Ishikawa (cell line): ENCODE data around the gene ZBTB21.

Experiments
- CEBPB ChIP-seq: IDR thresholded peaks from 2 replicates; pipeline ENCODE4 v1.6.1; 2012
- CREB1 ChIP-seq: IDR thresholded peaks from 2 replicates; pipeline ENCODE4 v1.6.1; 2012; ENCODE audit warnings: low read depth
- EGR1 ChIP-seq: IDR thresholded peaks from 2 replicates; pipeline ENCODE4 v1.6.1; 2012
- EP300 ChIP-seq: IDR thresholded peaks from 2 replicates; pipeline ENCODE4 v1.6.1; 2012; ENCODE audit warnings: borderline replicate concordance
- FOXM1 ChIP-seq: IDR thresholded peaks from 2 replicates; pipeline ENCODE4 v1.6.1; 2012; ENCODE audit warnings: low read depth, borderline replicate concordance
- NFIC ChIP-seq: IDR thresholded peaks from 2 replicates; pipeline ENCODE4 v1.6.1; 2012
- RAD21 ChIP-seq: IDR thresholded peaks from 2 replicates; pipeline ENCODE4 v1.6.1; 2012; ENCODE audit warnings: low read depth
- TAF1 ChIP-seq: IDR thresholded peaks from 2 replicates; pipeline ENCODE4 v1.6.1; 2012; ENCODE audit warnings: low read depth, mild to moderate bottlenecking
- TCF12 ChIP-seq: IDR thresholded peaks from 2 replicates; pipeline ENCODE4 v1.6.1; 2012; ENCODE audit warnings: low read depth
- TEAD4 ChIP-seq: IDR thresholded peaks from 2 replicates; pipeline ENCODE4 v1.6.1; 2012
- YY1 ChIP-seq: IDR thresholded peaks from 2 replicates; pipeline ENCODE4 v1.6.1; 2012; ENCODE audit warnings: low read depth
- TF ChIP-seq, protein P1 (sequence below): IDR thresholded peaks from 2 replicates; pipeline ENCODE4 v1.6.1; 2012; ENCODE audit warnings: low read depth, mild to moderate bottlenecking
- TF ChIP-seq, protein P2 (sequence below): IDR thresholded peaks from 2 replicates; pipeline ENCODE4 v1.6.1; 2012
- TF ChIP-seq, protein P3 (sequence below): IDR thresholded peaks from 2 replicates; pipeline ENCODE4 v1.6.1; 2012

DNA sequence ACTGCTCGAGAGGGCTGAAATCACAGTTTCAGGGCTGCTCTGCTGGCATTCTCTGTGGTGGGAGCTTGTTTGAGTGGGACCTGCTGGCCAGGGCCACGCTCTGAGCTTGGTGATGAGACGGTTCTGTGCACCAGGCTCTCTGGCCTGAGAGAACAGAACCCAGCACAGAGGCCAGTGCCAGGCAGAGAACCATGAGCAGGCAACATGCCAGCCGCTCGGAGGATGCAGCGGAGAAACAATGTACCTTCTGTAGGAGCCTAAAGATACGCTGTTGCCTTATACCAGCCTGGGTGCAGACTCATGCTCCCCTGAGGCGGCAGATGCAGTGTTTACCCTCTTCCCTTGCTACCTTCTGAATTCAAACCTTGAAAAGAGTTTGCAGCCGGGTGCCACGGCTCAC lies 66.3 kb downstream of the ZBTB21 start:
- TF ChIP-seq EGR1 = no peak
- no peak for TF ChIP-seq CREB1
- TF ChIP-seq CEBPB = no peak
- no peak for TF ChIP-seq EP300
- TF ChIP-seq TCF12 = no peak
- no peak for TF ChIP-seq RAD21
- TF ChIP-seq TAF1 = no peak
- no peak for TF ChIP-seq NFIC
- no peak for TF ChIP-seq YY1
- TF ChIP-seq, protein P1, sequence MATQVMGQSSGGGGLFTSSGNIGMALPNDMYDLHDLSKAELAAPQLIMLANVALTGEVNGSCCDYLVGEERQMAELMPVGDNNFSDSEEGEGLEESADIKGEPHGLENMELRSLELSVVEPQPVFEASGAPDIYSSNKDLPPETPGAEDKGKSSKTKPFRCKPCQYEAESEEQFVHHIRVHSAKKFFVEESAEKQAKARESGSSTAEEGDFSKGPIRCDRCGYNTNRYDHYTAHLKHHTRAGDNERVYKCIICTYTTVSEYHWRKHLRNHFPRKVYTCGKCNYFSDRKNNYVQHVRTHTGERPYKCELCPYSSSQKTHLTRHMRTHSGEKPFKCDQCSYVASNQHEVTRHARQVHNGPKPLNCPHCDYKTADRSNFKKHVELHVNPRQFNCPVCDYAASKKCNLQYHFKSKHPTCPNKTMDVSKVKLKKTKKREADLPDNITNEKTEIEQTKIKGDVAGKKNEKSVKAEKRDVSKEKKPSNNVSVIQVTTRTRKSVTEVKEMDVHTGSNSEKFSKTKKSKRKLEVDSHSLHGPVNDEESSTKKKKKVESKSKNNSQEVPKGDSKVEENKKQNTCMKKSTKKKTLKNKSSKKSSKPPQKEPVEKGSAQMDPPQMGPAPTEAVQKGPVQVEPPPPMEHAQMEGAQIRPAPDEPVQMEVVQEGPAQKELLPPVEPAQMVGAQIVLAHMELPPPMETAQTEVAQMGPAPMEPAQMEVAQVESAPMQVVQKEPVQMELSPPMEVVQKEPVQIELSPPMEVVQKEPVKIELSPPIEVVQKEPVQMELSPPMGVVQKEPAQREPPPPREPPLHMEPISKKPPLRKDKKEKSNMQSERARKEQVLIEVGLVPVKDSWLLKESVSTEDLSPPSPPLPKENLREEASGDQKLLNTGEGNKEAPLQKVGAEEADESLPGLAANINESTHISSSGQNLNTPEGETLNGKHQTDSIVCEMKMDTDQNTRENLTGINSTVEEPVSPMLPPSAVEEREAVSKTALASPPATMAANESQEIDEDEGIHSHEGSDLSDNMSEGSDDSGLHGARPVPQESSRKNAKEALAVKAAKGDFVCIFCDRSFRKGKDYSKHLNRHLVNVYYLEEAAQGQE = no peak
- no peak for TF ChIP-seq TEAD4
- TF ChIP-seq, protein P2, sequence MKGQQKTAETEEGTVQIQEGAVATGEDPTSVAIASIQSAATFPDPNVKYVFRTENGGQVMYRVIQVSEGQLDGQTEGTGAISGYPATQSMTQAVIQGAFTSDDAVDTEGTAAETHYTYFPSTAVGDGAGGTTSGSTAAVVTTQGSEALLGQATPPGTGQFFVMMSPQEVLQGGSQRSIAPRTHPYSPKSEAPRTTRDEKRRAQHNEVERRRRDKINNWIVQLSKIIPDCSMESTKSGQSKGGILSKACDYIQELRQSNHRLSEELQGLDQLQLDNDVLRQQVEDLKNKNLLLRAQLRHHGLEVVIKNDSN = no peak
- TF ChIP-seq, protein P3, sequence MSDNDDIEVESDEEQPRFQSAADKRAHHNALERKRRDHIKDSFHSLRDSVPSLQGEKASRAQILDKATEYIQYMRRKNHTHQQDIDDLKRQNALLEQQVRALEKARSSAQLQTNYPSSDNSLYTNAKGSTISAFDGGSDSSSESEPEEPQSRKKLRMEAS = no peak
- no peak for TF ChIP-seq FOXM1
